Measurements from ENCODE around the gene NDEL1.

The NDEL1 gene

GRCh38 chr17:8466456-8466855, 30.8 kb downstream of the NDEL1 start:
- Histone ChIP-seq H3K4me3 (ENCODE audit: low read depth, low read length, poor library complexity, severe bottlenecking) (no peak overlapping the region), H3K4me2 (ENCODE audit: low read length) (no peak overlapping the region), H2AFZ (ENCODE audit: low read length) (no peak overlapping the region), H3K27ac (ENCODE audit: low read depth, low read length, poor library complexity, severe bottlenecking) (no peak overlapping the region), H3K4me1 (ENCODE audit: insufficient read depth, low read length, severe bottlenecking) (no peaks in the 10 kb centered on the region), H3K79me2 (ENCODE audit: insufficient read depth, low read length) (no peaks in the 10 kb centered on the region), H3K27me3 (ENCODE audit: insufficient read depth, low read length) (no peaks in the 10 kb centered on the region), H3F3A (ENCODE audit: insufficient read depth, low read length) (no peaks in the 10 kb centered on the region), H4K20me1 (ENCODE audit: insufficient read depth, low read length) (no peaks in the 10 kb centered on the region), H3K9ac (ENCODE audit: low read length) (no peak overlapping the region), H3K36me3 (ENCODE audit: insufficient read depth, low read length) (peaks cover 45% of the 10 kb centered on the region), H3K9me2 (ENCODE audit: low read depth, low read length) (no peaks in the 10 kb centered on the region), H3K9me3 (ENCODE audit: low read length) (no peaks in the 10 kb centered on the region)
- no peak for TF ChIP-seq EZH2 (IDR thresholded peaks at IDR 0.05; ENCODE audit: borderline replicate concordance, low read length)
- TF ChIP-seq CTCF (IDR thresholded peaks at IDR 0.05; ENCODE audit: low read length): no peak

GRCh38 chr17:8466873-8467272, 31.2 kb downstream of the NDEL1 start:
- H3K27ac ChIP-seq (ENCODE audit: low read depth, low read length, poor library complexity, severe bottlenecking): no peak overlapping the region
- no peak for TF ChIP-seq EZH2 (IDR thresholded peaks at IDR 0.05; ENCODE audit: borderline replicate concordance, low read length)
- no peak for TF ChIP-seq CTCF (IDR thresholded peaks at IDR 0.05; ENCODE audit: low read length)
- H2AFZ ChIP-seq (ENCODE audit: low read length): no peak overlapping the region
- H3K27me3 ChIP-seq (ENCODE audit: insufficient read depth, low read length): no peaks in the 10 kb centered on the region
- H3K79me2 ChIP-seq (ENCODE audit: insufficient read depth, low read length): no peaks in the 10 kb centered on the region
- H3K9ac ChIP-seq (ENCODE audit: low read length): no peak overlapping the region
- H4K20me1 ChIP-seq (ENCODE audit: insufficient read depth, low read length): no peaks in the 10 kb centered on the region
- no peaks in the 10 kb centered on the region for H3K9me2 ChIP-seq (ENCODE audit: low read depth, low read length)
- no peak overlapping the region for H3K4me2 ChIP-seq (ENCODE audit: low read length)
- no peak overlapping the region for H3K4me3 ChIP-seq (ENCODE audit: low read depth, low read length, poor library complexity, severe bottlenecking)
- H3K36me3 ChIP-seq (ENCODE audit: insufficient read depth, low read length): peaks cover 45% of the 10 kb centered on the region
- H3F3A ChIP-seq (ENCODE audit: insufficient read depth, low read length): no peaks in the 10 kb centered on the region
- no peaks in the 10 kb centered on the region for H3K4me1 ChIP-seq (ENCODE audit: insufficient read depth, low read length, severe bottlenecking)
- no peaks in the 10 kb centered on the region for H3K9me3 ChIP-seq (ENCODE audit: low read length)

GRCh38 chr17:8467527-8467926, 31.8 kb downstream of the NDEL1 start:
- no peaks in the 10 kb centered on the region for H3K27me3 ChIP-seq (ENCODE audit: insufficient read depth, low read length)
- H3K4me2 ChIP-seq (ENCODE audit: low read length): no peak overlapping the region
- no peaks in the 10 kb centered on the region for H3K79me2 ChIP-seq (ENCODE audit: insufficient read depth, low read length)
- TF ChIP-seq CTCF (IDR thresholded peaks at IDR 0.05; ENCODE audit: low read length): no peak
- no peak for TF ChIP-seq EZH2 (IDR thresholded peaks at IDR 0.05; ENCODE audit: borderline replicate concordance, low read length)
- H3K27ac ChIP-seq (ENCODE audit: low read depth, low read length, poor library complexity, severe bottlenecking): no peak overlapping the region
- H3K4me3 ChIP-seq (ENCODE audit: low read depth, low read length, poor library complexity, severe bottlenecking): no peak overlapping the region
- no peak overlapping the region for H2AFZ ChIP-seq (ENCODE audit: low read length)
- peaks cover 40% of the 10 kb centered on the region for H3K36me3 ChIP-seq (ENCODE audit: insufficient read depth, low read length)
- no peaks in the 10 kb centered on the region for H3F3A ChIP-seq (ENCODE audit: insufficient read depth, low read length)
- no peaks in the 10 kb centered on the region for H4K20me1 ChIP-seq (ENCODE audit: insufficient read depth, low read length)
- no peak overlapping the region for H3K9ac ChIP-seq (ENCODE audit: low read length)
- no peaks in the 10 kb centered on the region for H3K9me2 ChIP-seq (ENCODE audit: low read depth, low read length)
- H3K9me3 ChIP-seq (ENCODE audit: low read length): no peaks in the 10 kb centered on the region
- H3K4me1 ChIP-seq (ENCODE audit: insufficient read depth, low read length, severe bottlenecking): no peaks in the 10 kb centered on the region
